Central memory CD4-positive, alpha-beta T cell (primary cell): ENCODE measurements around the gene STRIT1.

ENCODE experiments used
- DNase-seq: peaks from one replicate; pipeline ENCODE4 v3.0.0; 2022
- total RNA-seq, 3 experiments: gene quantifications; one replicate each; lab custom pipeline; 2026; lab: John Stamatoyannopoulos, UW

STRIT1 gene
- total RNA-seq: 0 reads per million in 3 experiments

- no peak for DNase-seq
Observed at GRCh38 chr3:155293516-155293915, at the start of gene STRIT1. TSS of gene STRIT1 (minus strand) at chr3:155293683.

DNA sequence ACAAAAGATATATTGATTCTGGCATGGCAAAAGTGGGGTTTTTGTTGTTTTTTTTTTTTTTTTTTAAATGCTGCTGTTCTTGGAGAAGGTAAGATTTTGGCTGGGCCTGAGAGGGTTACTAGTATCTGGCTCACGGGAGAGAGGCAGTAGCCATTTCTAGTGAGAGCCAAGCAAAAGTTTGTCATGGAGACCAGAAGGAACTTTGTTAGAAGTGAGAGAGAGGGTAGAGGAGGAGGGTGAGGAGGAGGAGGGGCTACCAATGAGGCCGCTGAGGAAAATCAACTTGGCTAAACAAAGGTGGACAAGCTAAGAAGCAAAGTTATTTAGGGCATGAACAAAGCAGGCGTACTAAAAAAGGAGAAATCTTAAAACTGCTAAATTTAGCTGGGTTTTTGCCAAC, 48.9 kb upstream of the STRIT1 start:
- DNase-seq: no peak

DNA sequence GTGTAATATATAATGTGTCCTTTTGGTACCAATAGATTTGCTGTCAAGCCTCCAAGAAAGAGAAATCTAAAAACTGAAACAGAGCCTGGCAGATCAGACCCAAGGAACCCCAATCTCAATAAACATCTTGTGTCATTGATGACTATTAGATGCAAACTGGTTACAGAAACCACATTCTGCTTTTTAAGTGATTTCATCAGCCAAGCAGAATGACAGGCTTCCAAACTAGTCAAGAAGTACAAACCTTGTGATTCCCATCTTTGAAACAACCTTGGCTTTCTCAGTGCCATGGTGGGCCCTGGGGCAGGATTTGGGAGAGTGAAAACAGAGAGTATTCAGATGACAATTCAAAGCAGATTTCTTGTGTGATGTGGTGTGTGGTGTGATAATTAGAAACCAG, 45.6 kb upstream of the STRIT1 start:
- DNase-seq: no peak

GRCh38 chr3:155335724-155336354, 42.4 kb upstream of the STRIT1 start:
- DNase-seq: no peak

GRCh38 chr3:155334914-155335723, 41.6 kb upstream of the STRIT1 start:
- no peak for DNase-seq

DNA sequence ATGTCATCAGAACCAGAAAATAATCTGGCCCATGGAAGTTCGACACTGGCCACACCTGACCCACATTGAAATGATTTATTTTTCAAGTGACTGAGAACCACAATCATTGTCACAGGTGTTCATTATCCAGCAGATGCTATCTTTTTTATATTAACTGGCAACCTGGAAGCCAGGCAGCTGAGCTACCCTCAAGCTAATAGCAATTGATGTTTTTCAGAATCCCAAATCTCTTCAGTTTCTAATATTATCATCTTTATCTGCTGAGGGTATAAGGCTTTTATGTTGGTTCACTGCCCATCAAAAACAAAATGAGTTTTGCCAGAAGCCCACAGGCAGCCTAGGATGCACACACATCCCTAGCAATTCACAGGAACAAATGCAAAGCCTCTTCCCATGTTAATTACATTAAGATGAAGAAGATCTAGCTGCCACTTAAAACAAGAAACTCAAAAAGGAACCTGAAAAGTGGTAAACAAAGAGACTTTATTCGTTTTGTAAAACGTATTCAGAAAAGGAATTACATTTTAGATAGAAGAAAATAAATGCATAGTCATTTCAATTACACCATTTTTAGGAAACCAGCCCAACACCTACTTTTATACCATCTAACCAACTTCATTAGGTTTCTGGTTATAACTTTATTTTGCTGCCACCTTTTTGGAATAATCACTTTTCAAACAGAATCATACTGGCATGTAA, 40.9 kb upstream of the STRIT1 start:
- no peak for DNase-seq

DNA sequence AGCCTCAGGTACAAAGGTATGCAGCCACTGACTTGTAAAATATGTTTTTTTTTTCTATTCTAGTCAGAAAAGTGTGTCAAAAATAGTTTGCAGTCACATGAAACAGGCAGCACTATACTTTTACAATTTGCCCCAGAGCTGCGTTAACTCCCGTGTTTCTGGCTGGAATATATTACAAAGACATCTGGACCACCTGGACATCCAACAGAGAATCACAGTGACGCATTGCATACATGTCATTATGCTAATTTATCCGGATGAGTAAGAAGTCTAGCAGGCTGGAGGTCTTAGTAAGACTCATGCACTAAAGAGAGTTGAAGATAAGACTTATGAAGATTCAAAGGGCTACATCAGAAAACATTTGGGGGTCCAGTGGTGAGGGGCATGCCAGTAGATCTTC, 39.2 kb upstream of the STRIT1 start:
- no peak for DNase-seq

DNA sequence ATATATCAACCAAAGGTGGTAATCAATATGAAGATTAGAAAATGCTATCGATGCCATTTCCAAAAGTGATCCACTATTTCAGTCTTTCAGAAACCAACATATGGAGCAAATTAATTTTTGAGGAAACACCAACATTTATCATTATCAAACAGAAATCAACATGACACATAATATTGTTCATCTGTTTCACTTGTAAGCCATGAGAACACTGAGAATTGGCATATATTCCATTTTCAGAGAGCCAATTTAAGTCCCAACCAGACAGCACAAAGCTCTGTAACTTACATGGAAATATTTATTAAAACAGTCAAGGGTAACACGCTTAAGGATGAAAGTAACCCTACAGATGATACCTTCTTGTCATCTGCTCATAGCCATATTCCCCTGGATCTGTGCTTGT, 37.6 kb upstream of the STRIT1 start:
- DNase-seq: no peak

GRCh38 chr3:155330370-155330769, 36.9 kb upstream of the STRIT1 start:
- DNase-seq: no peak

DNA sequence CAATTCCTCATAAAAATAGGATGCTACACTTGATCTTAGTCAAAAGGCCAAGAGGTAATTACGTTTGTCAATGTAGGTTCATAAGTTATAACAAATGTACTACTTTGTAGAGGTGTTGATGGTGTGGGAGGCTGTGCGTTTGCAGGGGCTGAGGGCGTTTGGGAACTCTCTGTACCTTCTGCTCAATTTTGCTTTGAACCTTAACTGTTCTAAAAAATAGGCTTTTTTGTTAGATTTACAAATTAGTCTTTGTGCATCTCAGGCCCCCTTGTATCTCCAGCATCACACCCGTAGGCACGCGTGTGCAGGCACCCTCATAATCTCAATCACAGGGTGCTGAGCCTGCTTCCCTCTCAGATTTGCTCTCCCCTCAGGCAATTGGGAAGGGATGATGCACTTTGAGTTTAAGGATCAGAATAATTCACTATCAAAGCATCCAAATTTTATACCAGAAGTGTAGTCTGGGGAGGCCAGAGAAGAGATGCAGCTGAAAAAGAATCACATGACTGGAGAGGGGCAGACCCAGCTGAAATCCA, 36.1 kb upstream of the STRIT1 start:
- no peak for DNase-seq

- DNase-seq: no peak
Observed at GRCh38 chr3:155327871-155328270, 34.4 kb upstream of the STRIT1 start.

GRCh38 chr3:155327430-155327829, 33.9 kb upstream of the STRIT1 start:
- DNase-seq: no peak

DNA sequence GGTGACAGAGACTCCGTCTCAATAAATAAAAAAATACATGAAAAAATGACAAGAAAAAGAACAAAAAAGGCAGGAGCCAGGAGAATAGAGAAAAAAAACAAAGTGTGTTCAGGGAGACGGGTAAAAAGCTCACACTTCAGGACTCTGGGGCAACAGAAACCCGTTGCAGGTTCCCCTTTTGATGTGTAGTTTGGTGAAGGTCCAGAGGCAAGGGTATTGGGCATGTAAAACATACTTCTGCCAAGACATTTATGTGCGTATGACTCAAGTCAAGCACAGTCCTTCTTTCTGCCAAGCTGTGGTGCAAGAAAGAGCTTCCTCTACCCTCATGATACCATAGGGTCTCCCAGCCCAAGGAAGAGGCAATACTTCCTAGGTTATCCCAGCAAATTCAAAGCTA, 33.4 kb upstream of the STRIT1 start:
- no peak for DNase-seq

GRCh38 chr3:155326244-155326643, 32.8 kb upstream of the STRIT1 start:
- no peak for DNase-seq

DNA sequence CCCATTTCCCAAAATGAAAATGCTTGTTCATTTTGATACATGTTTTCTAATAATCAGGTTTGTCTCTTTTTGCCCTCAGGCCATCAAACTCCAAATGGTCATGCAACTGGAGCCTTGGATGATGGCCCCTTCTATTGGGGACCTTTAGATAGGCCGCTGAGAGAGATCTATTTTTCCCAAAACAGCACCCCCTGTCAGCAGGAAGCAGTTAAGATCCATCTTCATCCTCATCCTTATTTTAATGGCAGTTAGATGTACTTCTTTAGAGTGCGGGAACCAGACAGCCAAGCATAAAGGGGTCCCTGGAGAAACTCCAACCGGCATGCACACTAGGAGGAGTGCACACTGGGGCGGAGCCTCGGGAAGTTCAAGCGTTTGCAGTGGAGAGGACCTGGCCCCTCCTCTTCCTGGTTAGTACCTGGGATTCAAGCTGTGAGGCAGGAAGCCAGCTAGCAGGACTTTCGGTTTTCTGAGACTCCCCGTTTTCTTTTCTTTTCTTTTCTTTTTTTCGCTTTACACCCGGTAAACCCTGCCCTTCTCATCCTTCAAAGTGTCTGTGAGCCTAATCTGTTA, 31.9 kb upstream of the STRIT1 start:
- no peak for DNase-seq

DNA sequence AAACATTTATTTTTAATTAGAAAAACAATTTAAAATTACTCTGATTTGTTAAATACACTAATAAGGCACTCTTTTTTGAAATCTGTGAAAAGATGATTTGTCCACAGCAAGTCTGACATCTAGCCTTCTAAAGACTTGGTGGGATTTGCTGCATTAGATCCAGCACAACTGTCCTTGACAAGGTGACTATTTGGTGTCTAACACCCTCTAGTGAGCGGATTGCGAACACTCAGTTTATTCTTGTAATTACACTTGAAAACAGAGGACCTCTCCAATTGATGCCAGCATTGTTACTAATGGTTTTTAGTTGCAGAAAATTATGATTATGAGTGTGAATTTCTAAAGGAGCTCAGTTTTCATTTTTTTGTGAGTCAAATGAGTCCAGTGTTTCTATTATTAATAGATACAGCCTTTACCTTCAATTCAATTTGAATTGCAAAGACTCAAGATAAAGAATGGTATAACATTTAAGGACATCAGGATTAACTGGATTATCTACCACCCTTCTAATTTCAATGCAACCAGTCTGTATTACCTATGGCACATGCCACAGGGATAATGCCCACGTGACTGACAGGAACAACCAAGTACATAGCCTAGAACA, 29.7 kb upstream of the STRIT1 start:
- DNase-seq: no peak

GRCh38 chr3:155321418-155321817, 27.9 kb upstream of the STRIT1 start:
- DNase-seq: no peak

DNA sequence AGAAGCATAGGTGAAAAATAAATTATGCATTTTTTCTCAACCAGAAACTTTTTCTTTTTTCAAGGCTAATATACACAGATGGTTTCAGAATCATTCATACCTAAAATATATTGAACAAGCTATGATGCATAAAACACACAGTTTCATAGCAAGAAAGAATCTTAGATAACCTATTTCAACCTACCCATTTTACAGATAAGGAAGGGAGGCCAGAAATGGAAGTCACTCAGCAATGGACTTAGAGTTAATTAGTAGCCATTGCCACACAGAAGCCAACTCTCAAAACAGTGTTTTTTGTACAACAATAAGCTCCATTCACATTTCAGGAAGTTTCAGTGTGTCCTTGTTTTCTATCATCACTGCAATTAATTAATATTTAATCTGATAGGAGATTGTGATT, 27.5 kb upstream of the STRIT1 start:
- no peak for DNase-seq

- DNase-seq: no peak
Observed at GRCh38 chr3:155318740-155319139, 25.3 kb upstream of the STRIT1 start.

DNA sequence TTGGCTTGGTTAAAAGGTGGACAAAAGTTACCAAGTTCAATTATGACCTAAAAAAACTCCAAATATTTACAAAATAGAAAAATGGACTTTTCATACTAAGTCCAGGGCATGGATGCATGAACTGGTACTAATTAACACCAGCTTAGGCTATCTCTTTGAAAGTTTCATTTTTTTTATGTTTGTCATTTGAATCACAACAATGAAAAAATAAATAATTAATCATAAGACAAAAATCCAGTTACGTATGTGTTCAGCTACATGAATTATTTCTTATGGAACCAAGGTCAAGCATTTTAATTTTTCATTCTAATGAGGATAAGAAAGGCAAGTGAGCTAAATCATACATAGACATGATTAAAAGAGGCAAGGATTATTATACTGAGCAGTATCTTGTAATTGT, 23.7 kb upstream of the STRIT1 start:
- no peak for DNase-seq

- DNase-seq: no peak
Observed at GRCh38 chr3:155316426-155316825, 22.9 kb upstream of the STRIT1 start.

DNA sequence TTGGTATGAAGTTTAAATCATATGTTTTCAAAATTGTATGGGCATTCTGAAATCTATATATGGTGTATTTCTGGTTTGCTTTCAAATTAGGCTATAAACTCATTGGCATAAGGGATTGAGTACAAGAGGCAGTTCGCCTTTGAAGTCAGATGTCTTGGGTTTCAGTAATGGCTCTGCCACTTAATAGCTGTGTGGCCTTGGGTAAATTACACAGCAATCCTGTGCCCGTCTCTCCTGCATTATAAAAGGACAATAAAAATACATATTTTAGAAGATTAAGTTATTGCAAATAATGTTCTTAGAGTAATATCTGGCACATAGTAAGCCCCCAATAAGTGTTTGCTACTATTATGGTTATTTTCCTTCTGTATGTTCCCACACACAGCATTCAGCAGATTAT, 20.4 kb upstream of the STRIT1 start:
- DNase-seq: no peak

GRCh38 chr3:155313300-155313699, 19.8 kb upstream of the STRIT1 start:
- DNase-seq: no peak
